ENCODE results near the gene SGIP1.
A peak's percentile ranks its signal among the peaks of the same experiment; 100 is the strongest.

Gene SGIP1, protein sequence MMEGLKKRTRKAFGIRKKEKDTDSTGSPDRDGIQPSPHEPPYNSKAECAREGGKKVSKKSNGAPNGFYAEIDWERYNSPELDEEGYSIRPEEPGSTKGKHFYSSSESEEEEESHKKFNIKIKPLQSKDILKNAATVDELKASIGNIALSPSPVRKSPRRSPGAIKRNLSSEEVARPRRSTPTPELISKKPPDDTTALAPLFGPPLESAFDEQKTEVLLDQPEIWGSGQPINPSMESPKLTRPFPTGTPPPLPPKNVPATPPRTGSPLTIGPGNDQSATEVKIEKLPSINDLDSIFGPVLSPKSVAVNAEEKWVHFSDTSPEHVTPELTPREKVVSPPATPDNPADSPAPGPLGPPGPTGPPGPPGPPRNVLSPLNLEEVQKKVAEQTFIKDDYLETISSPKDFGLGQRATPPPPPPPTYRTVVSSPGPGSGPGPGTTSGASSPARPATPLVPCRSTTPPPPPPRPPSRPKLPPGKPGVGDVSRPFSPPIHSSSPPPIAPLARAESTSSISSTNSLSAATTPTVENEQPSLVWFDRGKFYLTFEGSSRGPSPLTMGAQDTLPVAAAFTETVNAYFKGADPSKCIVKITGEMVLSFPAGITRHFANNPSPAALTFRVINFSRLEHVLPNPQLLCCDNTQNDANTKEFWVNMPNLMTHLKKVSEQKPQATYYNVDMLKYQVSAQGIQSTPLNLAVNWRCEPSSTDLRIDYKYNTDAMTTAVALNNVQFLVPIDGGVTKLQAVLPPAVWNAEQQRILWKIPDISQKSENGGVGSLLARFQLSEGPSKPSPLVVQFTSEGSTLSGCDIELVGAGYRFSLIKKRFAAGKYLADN

DNA sequence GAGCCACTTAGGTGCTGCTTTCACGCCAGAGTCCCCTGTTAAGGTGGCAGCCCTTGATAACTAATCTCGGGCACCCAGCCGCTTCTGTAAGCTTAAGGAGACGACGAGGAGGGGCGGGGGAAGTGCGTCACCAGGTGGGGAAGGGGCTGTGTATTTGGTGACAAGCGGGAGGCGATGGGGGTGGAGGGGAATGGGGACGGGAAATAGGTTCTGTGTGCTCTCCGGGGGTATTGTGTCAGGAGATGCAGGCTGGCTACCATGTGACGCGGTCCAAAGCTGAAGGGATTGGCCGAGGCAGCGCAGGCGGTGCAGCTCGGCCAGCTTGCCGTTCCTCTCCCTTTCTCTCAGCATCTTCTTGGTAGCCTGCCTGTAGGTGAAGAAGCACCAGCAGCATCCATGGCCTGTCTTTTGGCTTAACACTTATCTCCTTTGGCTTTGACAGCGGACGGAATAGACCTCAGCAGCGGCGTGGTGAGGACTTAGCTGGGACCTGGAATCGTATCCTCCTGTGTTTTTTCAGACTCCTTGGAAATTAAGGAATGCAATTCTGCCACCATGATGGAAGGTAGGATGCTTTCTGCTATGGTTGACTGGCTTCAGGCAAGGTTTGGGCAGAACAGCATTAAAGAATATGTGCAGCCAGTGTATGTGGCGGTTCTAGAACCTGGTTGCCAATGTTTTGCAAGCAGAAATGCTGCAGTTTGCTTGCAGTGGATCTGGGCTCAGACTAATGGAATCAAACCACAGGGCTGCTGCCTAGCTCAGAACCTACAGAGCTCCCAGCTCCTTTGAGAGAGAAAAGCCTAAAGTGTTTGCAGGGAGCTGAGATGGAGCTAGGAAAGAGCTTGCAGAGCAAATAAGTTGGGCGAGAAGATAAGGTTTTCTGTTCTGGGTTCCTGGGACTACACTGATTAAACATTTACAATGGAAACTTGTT lies at the start of gene SGIP1:
SGIP1 (plus strand) TSS at position 350 of the 937 bp plus-strand sequence; CDS start at position 556, 206 bp downstream.
- DNase-seq: peak; percentile 84

DNA sequence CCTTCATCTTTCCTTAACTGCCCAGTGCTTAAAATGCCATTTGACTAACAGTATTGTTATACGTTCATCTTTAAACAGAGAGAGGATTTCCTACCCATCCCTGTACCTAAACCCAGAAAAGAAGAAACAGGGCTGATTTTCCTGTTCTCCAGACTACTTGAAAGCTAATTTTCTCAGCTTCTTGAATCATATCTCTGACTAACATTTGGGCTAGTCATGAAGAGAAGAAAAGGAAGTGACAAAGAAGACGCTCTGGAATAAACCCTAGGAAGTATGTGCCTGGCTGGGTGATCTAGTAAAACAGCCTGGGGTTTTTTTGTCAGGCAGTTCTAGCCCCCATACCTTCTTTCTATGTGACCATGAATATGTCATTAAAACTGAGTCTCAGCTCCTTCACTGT lies 44.8 kb upstream of the SGIP1 start:
- DNase-seq: no peak

DNA sequence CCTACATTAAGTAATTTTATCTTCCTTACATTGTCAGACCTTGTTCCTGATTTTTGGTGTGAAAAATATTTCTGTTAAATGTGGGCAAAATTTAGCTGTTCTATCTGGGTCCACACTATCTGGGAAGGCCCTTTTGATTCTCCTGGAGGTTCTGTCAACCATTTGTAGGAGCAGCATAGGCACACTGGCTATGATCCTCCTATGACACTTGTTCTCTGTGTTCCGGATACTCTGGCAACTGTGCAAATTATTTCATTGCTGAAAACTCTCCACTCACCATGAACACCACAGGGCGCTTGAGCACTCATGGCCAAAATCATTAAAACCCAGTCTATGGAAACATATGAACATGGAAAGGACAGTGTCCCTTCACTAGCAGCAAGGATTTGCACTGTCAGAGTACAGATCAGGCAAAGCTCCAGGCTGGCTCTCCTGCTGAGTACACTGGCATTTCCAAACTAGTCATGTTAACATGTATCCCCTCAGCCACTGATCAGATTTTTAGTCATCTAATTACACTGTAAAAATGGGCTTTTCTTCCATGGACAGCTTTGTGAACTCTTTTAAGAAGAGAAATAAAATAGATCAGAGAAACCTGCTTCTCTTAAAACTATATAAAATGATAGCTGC lies 43.9 kb upstream of the SGIP1 start:
- no peak for DNase-seq

DNA sequence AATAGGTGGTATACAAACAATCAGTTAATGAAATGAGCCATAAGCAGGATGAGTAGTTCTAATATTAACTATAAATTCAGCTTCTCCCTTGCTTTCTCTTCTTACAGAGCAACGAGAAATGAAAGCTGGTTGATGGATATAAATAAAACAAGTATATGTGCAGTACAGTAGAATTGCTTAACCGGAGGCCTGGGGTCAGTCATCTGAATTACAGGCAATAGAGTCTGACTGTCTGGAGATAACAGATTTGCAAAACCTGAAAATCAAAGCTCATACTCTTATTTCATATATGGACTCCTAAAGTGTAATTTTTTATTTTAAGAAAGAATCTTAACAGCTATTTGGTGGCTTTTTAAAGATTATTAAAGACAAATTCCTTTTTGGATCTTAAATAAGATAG lies 43.1 kb upstream of the SGIP1 start:
- DNase-seq: no peak

DNA sequence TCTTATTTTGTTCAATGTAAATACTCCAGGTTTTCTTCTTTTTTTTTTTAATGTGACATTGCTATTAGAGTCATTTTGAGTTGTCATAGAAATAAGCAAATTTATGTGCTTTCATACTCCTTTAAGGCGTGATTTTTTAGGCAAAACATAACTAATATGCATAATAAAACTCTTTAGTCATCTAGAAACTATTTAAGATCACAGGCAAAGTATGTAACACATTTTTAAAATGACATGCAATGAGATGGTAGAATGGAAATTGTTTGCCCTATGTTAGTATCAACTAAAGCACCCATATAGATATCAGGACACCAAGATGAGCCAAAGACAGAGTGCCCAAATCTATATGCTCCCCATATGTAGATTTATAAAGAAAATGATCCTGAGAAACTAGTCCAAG lies 41.5 kb upstream of the SGIP1 start:
- no peak for DNase-seq

DNA sequence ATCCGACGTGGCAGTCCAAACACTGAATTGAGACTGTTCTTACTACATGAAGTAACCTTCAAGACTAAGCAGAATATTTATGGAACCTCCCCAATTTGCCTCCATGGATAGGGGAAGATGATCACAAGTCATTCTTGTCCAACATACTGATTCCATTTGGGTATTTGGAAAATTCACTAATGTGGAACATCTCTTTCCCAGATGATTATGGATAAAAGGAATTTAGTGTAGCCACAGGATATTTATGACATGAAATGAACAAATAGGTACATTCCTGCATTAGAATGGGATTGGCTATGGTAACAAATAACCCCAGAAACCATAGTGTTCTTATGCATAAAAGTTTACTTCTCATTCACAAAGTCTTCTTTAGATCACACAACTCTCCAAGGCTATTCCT lies 40.2 kb upstream of the SGIP1 start:
- no peak for DNase-seq

DNA sequence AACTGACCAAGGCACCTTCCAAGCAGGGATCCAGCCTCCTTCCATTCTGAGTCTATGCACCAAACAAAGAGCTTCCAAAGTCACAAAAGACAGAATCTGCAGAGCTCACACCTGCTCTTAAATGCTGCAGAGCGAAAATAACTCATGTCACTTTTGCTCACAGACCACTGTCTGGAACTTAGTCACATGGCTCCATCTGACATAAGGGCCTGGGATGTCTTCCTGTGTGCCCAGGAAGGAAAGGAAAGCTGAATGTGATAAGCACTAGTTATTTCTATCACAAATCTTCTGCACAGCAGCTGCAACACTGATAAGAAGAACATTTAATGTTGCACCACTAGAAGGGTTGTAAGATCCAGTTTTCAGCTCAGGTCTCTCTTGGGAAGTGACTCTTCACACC lies 39.5 kb upstream of the SGIP1 start:
- DNase-seq: no peak

DNA sequence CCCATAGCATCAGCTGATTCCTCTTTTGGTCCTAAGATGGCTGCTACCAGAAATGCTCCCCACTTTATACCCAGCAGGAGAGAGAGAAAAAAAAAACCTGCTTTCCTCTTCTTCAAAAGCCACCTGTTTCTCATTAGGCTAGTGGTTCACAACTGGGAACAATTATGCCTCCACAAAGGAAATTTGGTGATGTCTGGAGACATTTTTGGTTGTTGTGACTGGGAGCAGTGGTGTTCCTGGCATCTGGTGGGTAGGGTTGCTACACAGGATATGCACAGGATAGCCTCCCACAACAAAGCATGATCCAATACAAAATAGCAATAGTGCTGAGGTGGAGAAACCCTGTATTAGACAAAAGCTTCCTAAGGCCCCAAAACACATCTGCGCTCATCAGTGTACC lies 38.5 kb upstream of the SGIP1 start:
- no peak for DNase-seq

DNA sequence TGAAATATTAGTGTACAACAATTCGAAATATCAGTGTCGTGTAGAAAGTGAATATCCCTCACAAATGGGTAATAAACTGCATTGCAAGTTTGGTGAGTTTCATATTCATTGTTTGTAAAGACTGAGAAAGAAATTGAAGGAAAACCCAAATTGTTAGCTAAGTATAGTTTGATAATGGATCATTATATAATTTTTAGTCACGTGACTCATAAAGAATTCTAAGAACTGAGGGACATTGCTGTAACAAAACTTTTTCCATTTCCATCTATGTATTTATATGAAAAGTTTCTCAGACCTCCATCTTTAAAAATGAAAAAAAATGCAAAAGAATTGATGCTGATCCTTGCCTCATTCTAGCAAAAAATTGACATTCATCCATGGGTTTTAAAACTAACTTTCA lies 36.0 kb upstream of the SGIP1 start:
- DNase-seq: no peak

DNA sequence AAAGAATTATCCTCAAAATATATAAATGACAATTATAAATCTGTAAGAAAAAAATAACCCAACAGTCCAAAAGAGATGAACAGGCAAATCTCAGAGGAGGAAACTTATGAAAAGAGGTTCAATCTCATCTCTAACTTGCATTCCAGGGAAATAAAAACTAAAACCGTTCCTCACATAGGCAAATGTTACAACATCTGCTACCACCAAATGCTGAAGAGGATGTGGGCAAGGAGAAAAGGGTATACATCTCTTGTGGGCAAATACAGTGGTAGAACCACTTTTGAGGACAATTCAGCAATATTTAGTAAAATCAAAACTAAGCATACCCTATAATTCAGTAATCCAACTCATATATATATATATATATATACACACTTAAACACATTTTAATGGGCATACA lies 33.7 kb upstream of the SGIP1 start:
- no peak for DNase-seq

DNA sequence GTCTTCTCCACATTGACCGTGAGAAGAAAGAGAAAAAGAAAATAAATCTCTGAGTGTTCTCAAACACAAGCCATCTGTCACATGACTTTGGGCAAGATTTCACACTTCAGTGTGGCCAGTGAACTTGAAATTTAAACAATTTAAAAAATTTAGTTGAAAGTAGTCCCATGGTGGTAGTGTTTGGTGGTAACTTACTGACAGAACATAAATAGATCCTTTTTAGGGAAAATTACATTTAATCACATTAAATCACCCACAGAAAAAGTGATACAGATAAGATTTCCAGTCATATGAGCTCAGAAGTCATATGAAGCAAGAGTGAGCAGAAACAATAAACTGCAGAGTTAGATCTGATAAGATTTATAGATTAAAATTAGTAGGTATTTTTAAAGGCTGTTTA lies 31.9 kb upstream of the SGIP1 start:
- DNase-seq: no peak

DNA sequence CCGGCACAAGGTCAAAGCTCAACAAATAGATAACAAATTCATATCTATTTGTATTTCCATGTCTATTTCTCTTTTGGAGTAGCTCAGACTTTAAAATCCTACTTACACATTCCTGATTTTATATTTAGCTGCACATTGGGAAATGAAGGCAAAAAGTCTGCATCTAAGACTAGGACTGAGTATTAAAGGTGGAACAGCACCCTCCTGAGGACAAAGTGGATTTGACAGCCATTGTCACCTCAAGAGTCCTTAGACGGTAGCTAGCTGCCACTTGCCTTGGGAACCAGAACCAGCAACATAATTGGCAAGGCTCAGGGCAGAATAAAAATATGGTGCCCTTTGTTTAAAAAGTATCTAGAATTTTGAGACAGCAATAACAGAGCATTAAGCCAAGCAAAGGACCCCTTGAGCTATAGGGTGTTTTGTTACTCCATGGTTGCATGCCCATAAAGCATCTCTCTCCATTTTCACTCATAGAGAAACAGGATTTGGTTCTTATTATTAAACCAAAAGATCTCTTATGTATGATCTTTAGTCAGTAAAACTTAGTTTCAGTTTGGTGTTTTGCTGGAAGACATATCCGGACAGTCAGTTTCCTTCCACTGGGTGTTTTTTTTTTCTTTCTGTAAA lies 30.0 kb upstream of the SGIP1 start:
- peak; percentile 67 for DNase-seq

DNA sequence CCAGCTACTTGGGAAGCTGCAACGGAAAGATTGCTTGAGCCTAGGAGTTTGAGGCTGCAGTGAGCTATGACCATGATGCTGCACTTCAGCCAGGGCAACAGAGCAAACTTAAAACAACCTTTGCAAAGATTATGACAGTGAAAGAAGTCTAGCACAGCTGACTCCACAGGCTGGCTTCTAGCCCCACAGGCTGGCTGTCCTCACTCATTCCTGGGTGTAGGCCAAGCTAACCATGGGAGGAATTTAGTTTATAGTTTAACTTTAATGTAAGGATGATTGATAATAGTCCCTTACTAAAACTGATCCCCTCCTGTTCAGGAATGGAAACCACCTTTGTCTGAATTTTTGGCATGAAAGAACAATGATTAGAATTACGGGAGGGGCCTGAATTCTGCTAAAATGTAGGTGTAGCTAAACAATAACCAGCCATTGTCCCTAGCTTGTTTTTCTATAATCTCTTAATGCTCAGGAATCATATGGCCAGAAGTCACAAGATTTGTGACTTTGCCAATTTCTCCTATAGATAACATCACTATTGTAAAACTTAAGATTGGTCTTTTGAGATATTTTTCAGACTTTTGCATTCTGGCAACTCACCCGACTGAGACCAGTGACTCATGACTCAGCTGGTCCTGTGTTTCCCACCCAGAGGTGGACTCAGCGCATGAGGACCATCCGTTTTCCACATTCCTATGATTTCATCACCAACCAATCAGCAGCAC lies 28.1 kb upstream of the SGIP1 start:
- DNase-seq: peak; percentile 72

DNA sequence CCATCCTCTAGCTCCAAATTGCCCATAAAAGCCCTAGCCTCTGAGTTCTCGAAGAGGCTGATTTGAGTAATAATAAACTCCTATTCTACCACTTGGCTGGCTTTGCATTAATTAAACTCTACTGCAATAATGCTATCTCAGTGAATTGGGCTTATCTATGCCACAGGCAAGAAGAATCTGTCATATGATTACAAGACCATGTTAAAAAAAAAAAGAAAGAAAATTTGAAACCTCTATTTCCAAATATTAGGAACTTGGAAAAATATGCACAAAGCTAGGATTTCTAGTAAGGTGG lies 27.6 kb upstream of the SGIP1 start:
- DNase-seq: no peak

DNA sequence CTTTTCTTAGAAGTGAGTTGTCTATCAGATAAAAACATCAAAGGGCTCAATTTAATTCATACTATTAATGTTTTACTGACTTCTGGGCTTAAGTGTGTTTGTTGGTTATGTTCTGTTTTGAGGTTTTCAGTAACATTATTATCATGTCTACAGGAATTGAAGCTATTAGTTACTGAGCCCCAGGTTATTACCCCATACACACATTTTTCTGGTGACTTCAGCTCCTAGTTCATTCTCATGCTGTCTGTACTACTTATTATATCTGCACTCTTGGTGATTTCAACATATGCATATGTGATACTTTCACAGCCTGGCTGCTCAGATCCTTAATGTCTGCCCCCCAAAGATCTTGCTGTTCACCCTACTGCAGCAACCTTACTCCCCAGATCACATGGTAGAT lies 27.0 kb upstream of the SGIP1 start:
- DNase-seq: no peak

DNA sequence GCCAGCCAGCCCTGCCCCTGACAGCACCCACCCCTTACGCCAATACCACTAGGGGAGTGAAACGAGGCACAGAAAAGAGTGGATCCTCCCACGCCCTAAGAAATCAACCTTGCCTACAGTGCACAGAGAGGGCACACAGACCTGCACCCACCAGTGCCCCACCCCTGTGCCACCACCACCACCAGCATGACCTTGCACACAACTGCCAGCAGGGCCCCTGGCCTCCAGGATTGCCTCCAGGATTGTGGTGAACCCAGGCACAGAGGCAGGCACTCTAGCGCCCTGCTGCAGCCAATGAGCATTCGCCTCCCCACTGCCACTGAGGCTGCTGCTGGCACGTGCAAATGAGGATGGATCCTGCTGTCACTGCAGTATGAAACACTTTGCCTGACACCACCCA lies 23.5 kb upstream of the SGIP1 start:
- no peak for DNase-seq

DNA sequence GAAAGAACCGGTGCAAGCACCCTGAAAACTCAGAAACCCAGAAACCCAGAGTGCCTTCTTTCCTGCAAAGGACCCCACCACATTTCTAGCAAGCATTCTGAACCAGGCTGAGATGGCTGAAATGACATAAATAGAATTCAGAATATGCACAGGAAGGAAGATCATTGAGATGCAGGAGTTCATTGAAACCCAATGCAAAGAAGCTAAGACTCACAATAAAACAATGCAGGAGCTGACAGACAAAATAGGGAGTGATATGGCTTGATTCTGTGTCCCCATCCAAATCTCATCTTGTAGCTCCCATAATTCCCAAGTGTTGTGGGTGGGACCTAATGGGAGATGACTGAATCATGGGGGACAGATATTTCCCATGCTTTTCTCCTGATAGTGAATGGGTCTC lies 22.8 kb upstream of the SGIP1 start:
- DNase-seq: no peak

DNA sequence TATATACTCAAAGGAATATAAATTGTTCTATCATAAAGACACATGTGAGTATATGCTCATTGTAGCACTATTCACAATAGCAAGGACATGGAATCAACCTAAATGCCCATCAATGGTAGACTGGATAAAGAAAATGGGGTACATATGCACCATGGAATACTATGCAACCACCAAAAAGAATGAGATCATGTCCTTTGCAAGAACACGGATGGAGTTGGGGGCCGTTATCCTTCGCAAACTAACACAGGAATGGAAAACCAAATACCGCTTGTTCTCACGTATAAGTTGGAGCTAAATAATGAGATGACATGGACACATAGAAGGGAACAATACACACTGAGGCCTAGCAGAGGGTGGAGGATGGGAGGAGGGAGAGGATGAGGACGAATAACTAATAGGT lies 16.0 kb upstream of the SGIP1 start:
- DNase-seq: no peak

DNA sequence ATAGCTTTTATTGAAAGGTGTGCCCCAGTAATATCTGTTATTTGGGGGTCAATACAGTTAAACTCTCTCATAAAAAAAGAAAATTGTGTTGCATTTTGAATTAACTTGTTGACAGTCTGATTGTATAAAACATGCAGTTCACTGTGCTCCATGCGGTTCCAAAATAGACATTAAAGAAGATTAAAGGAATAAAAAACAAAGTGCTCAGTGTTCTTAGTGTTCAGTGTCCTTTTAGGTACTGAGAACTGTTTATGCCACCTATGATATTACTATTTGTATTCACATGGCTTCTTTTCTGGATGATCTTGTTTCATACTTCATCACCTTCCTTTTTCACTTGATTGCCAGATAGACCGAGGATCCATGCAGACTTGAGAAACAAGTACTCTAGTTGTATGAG lies 15.3 kb upstream of the SGIP1 start:
- no peak for DNase-seq

DNA sequence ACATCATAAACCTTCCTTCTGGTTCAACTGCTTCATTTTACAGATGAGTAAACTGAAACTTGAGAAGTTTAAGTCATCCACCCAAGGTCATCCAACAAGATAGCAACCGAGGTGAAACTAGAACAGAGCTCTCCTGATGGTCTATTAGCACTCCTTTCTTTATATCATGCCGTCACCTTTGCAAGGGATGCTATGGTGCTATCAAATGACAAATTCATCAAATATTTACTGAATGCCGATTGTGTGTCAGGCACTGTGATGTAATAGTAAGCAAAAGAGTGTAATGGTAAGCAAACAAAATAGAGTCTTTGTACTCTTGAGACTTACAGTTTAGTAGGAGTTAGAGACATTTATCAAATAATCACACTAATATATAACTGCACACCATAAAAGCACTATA lies 14.0 kb upstream of the SGIP1 start:
- DNase-seq: no peak

DNA sequence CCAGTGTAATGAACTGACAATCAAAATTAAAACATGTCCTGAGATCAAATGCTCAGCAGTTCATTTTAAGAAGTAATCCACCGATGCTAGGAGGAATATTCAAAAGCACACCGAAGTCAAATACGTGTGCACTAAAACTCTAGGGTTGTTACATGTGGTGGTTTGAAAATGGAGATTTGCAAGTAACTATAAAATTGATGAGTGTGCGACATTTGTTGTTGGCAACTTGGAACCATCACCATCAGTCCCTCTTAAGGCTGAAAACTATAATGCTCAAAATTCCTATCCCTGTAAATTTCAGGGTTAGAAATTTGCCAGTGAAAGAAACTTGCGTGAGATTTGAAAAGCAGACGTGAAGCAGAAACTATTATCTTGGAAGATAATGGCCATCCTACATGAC lies 13.3 kb upstream of the SGIP1 start:
- DNase-seq: no peak
